ENCODE data around the gene CYFIP1. TPM values are rescaled to one million over a fixed set of nuclear protein-coding genes. Genes with fewer than 3 reads are reported as not detected.

Gene CYFIP1
- total and polyA plus RNA-seq, 2 donors (not counting 1 experiment from before 2014, with no cell fraction given): 59.4 to 102 TPM

- Histone ChIP-seq H3K4me3 (replicated peaks in 1 of 4; ENCODE audit: control extremely low read depth in 1 of 4, insufficient read depth in 1 of 4, low read depth in 3 of 4, low read length in 4 of 4) (no peak overlapping the region), H3K36me3 (ENCODE audit: control insufficient read depth, insufficient read depth, low read length) (peaks cover 16% of the 10 kb centered on the region), H3K4me2 (ENCODE audit: extremely low read depth, insufficient read depth, low read length) (no peak overlapping the region)
Measured at GRCh38 chr15:22868495-22868894, 111.7 kb downstream of the CYFIP1 start.

GRCh38 chr15:22867886-22868285, 112.3 kb downstream of the CYFIP1 start:
- Histone ChIP-seq H4K20me1 (ENCODE audit: control insufficient read depth, extremely low read depth, insufficient read depth, low read length) (no peaks in the 10 kb centered on the region), H3K4me2 (ENCODE audit: extremely low read depth, insufficient read depth, low read length) (no peak overlapping the region), H3K4me3 (replicated peaks in 1 of 4; ENCODE audit: control extremely low read depth in 1 of 4, insufficient read depth in 1 of 4, low read depth in 3 of 4, low read length in 4 of 4) (no peak overlapping the region), H3K79me2 (ENCODE audit: control insufficient read depth, insufficient read depth, low read length) (peaks cover 4% of the 10 kb centered on the region), H2AFZ (ENCODE audit: low read length) (no peak overlapping the region), H3K9me3 (ENCODE audit: control insufficient read depth, insufficient read depth, low read depth, low read length) (no peaks in the 10 kb centered on the region), H3K36me3 (ENCODE audit: control insufficient read depth, insufficient read depth, low read length) (peaks cover 15% of the 10 kb centered on the region), H3K27ac (ENCODE audit: insufficient read depth, low read length) (no peak overlapping the region), H3K4me1 (ENCODE audit: control insufficient read depth, extremely low read depth, insufficient read depth, low read length) (no peaks in the 10 kb centered on the region), H3K9ac (ENCODE audit: insufficient read depth, low read length) (no peak overlapping the region), H3K27me3 (ENCODE audit: control insufficient read depth, insufficient read depth, low read length) (no peaks in the 10 kb centered on the region)
- TF ChIP-seq CTCF (conservative IDR thresholded peaks at IDR 0.05 in 1 of 2, IDR thresholded peaks at IDR 0.05 in 1 of 2; ENCODE audit: low read depth in 1 of 2, low read length in 2 of 2) (no peak), EZH2 (IDR thresholded peaks at IDR 0.05; ENCODE audit: low read length, missing control alignments) (no peak)
- no peak for DNase-seq (ENCODE audit: low read depth in 2 of 2)

More at GRCh38 chr15:22868495-22868894, 111.7 kb downstream of the CYFIP1 start:
- H3K79me2 ChIP-seq (ENCODE audit: control insufficient read depth, insufficient read depth, low read length): peaks cover 2% of the 10 kb centered on the region
- no peaks in the 10 kb centered on the region for H3K27me3 ChIP-seq (ENCODE audit: control insufficient read depth, insufficient read depth, low read length)
- no peaks in the 10 kb centered on the region for H3K4me1 ChIP-seq (ENCODE audit: control insufficient read depth, extremely low read depth, insufficient read depth, low read length)
- peak in 1 of 2 donors; percentile 30 for DNase-seq (ENCODE audit: low read depth in 2 of 2)
- no peak overlapping the region for H3K27ac ChIP-seq (ENCODE audit: insufficient read depth, low read length)
- H3K9me3 ChIP-seq (ENCODE audit: control insufficient read depth, insufficient read depth, low read depth, low read length): no peaks in the 10 kb centered on the region
- H4K20me1 ChIP-seq (ENCODE audit: control insufficient read depth, extremely low read depth, insufficient read depth, low read length): no peaks in the 10 kb centered on the region
- no peak overlapping the region for H2AFZ ChIP-seq (ENCODE audit: low read length)
- TF ChIP-seq EZH2 (IDR thresholded peaks at IDR 0.05; ENCODE audit: low read length, missing control alignments): no peak
- TF ChIP-seq CTCF (conservative IDR thresholded peaks at IDR 0.05 in 1 of 2, IDR thresholded peaks at IDR 0.05 in 1 of 2; ENCODE audit: low read depth in 1 of 2, low read length in 2 of 2): no peak
- no peak overlapping the region for H3K9ac ChIP-seq (ENCODE audit: insufficient read depth, low read length)

GRCh38 chr15:22866079-22866478, 114.1 kb downstream of the CYFIP1 start:
- Histone ChIP-seq H3K9me3 (ENCODE audit: control insufficient read depth, insufficient read depth, low read depth, low read length) (no peaks in the 10 kb centered on the region), H4K20me1 (ENCODE audit: control insufficient read depth, extremely low read depth, insufficient read depth, low read length) (no peaks in the 10 kb centered on the region), H3K4me3 (replicated peaks in 1 of 4; ENCODE audit: control extremely low read depth in 1 of 4, insufficient read depth in 1 of 4, low read depth in 3 of 4, low read length in 4 of 4) (no peak overlapping the region), H3K36me3 (ENCODE audit: control insufficient read depth, insufficient read depth, low read length) (peaks cover 9% of the 10 kb centered on the region), H3K4me1 (ENCODE audit: control insufficient read depth, extremely low read depth, insufficient read depth, low read length) (no peaks in the 10 kb centered on the region), H3K4me2 (ENCODE audit: extremely low read depth, insufficient read depth, low read length) (no peak overlapping the region), H3K9ac (ENCODE audit: insufficient read depth, low read length) (no peak overlapping the region), H3K79me2 (ENCODE audit: control insufficient read depth, insufficient read depth, low read length) (peaks cover 4% of the 10 kb centered on the region), H3K27me3 (ENCODE audit: control insufficient read depth, insufficient read depth, low read length) (no peaks in the 10 kb centered on the region), H2AFZ (ENCODE audit: low read length) (no peak overlapping the region), H3K27ac (ENCODE audit: insufficient read depth, low read length) (no peak overlapping the region)
- TF ChIP-seq EZH2 (IDR thresholded peaks at IDR 0.05; ENCODE audit: low read length, missing control alignments) (no peak), CTCF (conservative IDR thresholded peaks at IDR 0.05 in 1 of 2, IDR thresholded peaks at IDR 0.05 in 1 of 2; ENCODE audit: low read depth in 1 of 2, low read length in 2 of 2) (no peak)
- peak in 1 of 2 donors; percentile 84 for DNase-seq (ENCODE audit: low read depth in 2 of 2)
